H9 (cell line): ENCODE results near the gene FLACC1. TPM values are rescaled to one million over a fixed set of nuclear protein-coding genes. Genes with fewer than 3 reads are reported as not detected.

Source experiments
- DNase-seq: peaks from one replicate; pipeline ENCODE4 v3.0.0-alpha.2; 2017
- H2AFZ ChIP-seq: one replicate; pipeline ENCODE4 v1.6.1; 2013; ENCODE audit warnings: mild to moderate bottlenecking, low read length, control low read depth, moderate library complexity
- H2AK5ac ChIP-seq: 2 replicates; pipeline ENCODE4 v1.6.1; 2013; ENCODE audit warnings: low read length, control low read depth, mixed read lengths; ENCODE audit not compliant: insufficient read length
- H2BK120ac ChIP-seq: one replicate; pipeline ENCODE4 v1.6.1; 2013; ENCODE audit warnings: low read depth, mild to moderate bottlenecking, low read length, control low read depth, inconsistent platforms; ENCODE audit not compliant: poor library complexity, severe bottlenecking
- H2BK12ac ChIP-seq: 2 replicates; pipeline ENCODE4 v1.6.1; 2013; ENCODE audit warnings: low read length, control low read depth, mixed read lengths, low read depth; ENCODE audit not compliant: insufficient read length
- H2BK15ac ChIP-seq: 2 replicates; pipeline ENCODE4 v1.6.1; 2013; ENCODE audit warnings: low read depth, low read length, control low read depth
- H2BK20ac ChIP-seq: one replicate; pipeline ENCODE4 v1.6.1; 2013; ENCODE audit warnings: low read depth, mild to moderate bottlenecking, low read length, control low read depth, inconsistent platforms; ENCODE audit not compliant: poor library complexity, severe bottlenecking
- H2BK5ac ChIP-seq: 2 replicates; pipeline ENCODE4 v1.6.1; 2013; ENCODE audit warnings: low read length, control low read depth, mixed read lengths; ENCODE audit not compliant: insufficient read length
- H3K14ac ChIP-seq: 2 replicates; pipeline ENCODE4 v1.6.1; 2013; ENCODE audit warnings: low read length, control low read depth; ENCODE audit not compliant: insufficient read depth
- H3K18ac ChIP-seq: 2 replicates; pipeline ENCODE4 v1.6.1; 2013; ENCODE audit warnings: low read depth, mild to moderate bottlenecking, mixed read lengths, low read length, control low read depth; ENCODE audit not compliant: insufficient read length
- H3K23ac ChIP-seq: 2 replicates; pipeline ENCODE4 v1.6.1; 2013; ENCODE audit warnings: low read length, control low read depth, mixed read lengths, low read depth; ENCODE audit not compliant: insufficient read length
- H3K23me2 ChIP-seq: 2 replicates; pipeline ENCODE4 v1.6.1; 2013; ENCODE audit warnings: low read depth, mild to moderate bottlenecking, mixed read lengths, low read length, control low read depth; ENCODE audit not compliant: insufficient read length, poor library complexity, severe bottlenecking
- H3K27ac ChIP-seq: 2 replicates; pipeline ENCODE4 v1.5.1; 2013; ENCODE audit warnings: low read length, control low read depth, mixed read lengths, low read depth; ENCODE audit not compliant: insufficient read length
- H3K27me3 ChIP-seq: 2 replicates; pipeline ENCODE4 v1.6.1; 2013; ENCODE audit warnings: low read length, control low read depth, inconsistent platforms; ENCODE audit not compliant: insufficient read depth
- H3K4ac ChIP-seq: 2 replicates; pipeline ENCODE4 v1.6.1; 2013; ENCODE audit warnings: low read depth, mild to moderate bottlenecking, control low read depth, inconsistent platforms, low read length, moderate library complexity
- H3K4me1 ChIP-seq: 2 replicates; pipeline ENCODE4 v1.6.1; 2013; ENCODE audit warnings: low read length, control low read depth, inconsistent platforms; ENCODE audit not compliant: insufficient read depth
- H3K4me2 ChIP-seq: 2 replicates; pipeline ENCODE4 v1.6.1; 2013; ENCODE audit warnings: low read length, control low read depth, mixed read lengths; ENCODE audit not compliant: insufficient read length, insufficient read depth
- H3K56ac ChIP-seq: 2 replicates; pipeline ENCODE4 v1.6.1; 2013; ENCODE audit warnings: low read depth, mild to moderate bottlenecking, mixed read lengths, low read length, control low read depth; ENCODE audit not compliant: insufficient read length
- H3K79me1 ChIP-seq: 2 replicates; pipeline ENCODE4 v1.6.1; 2013; ENCODE audit warnings: low read depth, mild to moderate bottlenecking, moderate library complexity, low read length, control low read depth, inconsistent platforms; ENCODE audit not compliant: insufficient read depth, poor library complexity, severe bottlenecking
- H3K79me2 ChIP-seq: 2 replicates; pipeline ENCODE4 v1.6.1; 2013; ENCODE audit warnings: low read length, control low read depth, inconsistent platforms; ENCODE audit not compliant: insufficient read depth
- H3K9ac ChIP-seq: 2 replicates; pipeline ENCODE4 v1.6.1; 2013; ENCODE audit warnings: low read length, control low read depth, mixed read lengths; ENCODE audit not compliant: insufficient read length; ENCODE audit errors: extremely low read depth
- H3K9me3 ChIP-seq: one replicate; pipeline ENCODE4 v1.6.1; 2013; ENCODE audit warnings: low read depth, low read length, inconsistent platforms; ENCODE audit not compliant: control insufficient read depth
- H3T11ph ChIP-seq: one replicate; pipeline ENCODE4 v1.6.1; 2013; ENCODE audit warnings: mild to moderate bottlenecking, low read length, control low read depth, inconsistent platforms
- H4K20me1 ChIP-seq: one replicate; pipeline ENCODE4 v1.6.1; 2013; ENCODE audit not compliant: control insufficient read depth, insufficient read length, insufficient read depth
- H4K5ac ChIP-seq: 2 replicates; pipeline ENCODE4 v1.6.1; 2013; ENCODE audit warnings: low read depth, mild to moderate bottlenecking, mixed read lengths, low read length, control low read depth; ENCODE audit not compliant: insufficient read length
- H4K8ac ChIP-seq: replicated peaks from 2 replicates; pipeline ENCODE4 v1.6.1; 2013; ENCODE audit warnings: low read length, control low read depth, mixed read lengths, low read depth; ENCODE audit not compliant: insufficient read length
- H4K91ac ChIP-seq: 2 replicates; pipeline ENCODE4 v1.6.1; 2013; ENCODE audit warnings: low read depth, mild to moderate bottlenecking, moderate library complexity, mixed read lengths, low read length, control low read depth; ENCODE audit not compliant: insufficient read length
- H3K27ac Mint-ChIP-seq, 3 experiments: 2 replicates in 2 of 3; 3 replicates in 1 of 3; pipeline ENCODE4 v1.8.0; 2020 to 2021; ENCODE audit warnings: mixed read lengths in 3 of 3, mild to moderate bottlenecking in 1 of 3, moderate library complexity in 1 of 3
- H3K27me3 Mint-ChIP-seq: 2 replicates; pipeline ENCODE4 v1.8.0; 2021; ENCODE audit warnings: low read depth, mild to moderate bottlenecking, moderate library complexity, mixed read lengths
- H3K36me3 Mint-ChIP-seq, 3 experiments: 2 replicates in 2 of 3; 3 replicates in 1 of 3; pipeline ENCODE4 v1.8.0; 2020 to 2021; ENCODE audit warnings: low read depth in 3 of 3, mixed read lengths in 3 of 3; ENCODE audit not compliant: insufficient read depth in 1 of 3
- H3K4me1 Mint-ChIP-seq, 2 experiments: 2 replicates each; pipeline ENCODE4 v1.8.0; 2020; ENCODE audit warnings: mixed read lengths in 2 of 2
- H3K4me3 Mint-ChIP-seq, 2 experiments: 2 replicates in 1 of 2; 3 replicates in 1 of 2; pipeline ENCODE4 v1.8.0; 2020 to 2021; ENCODE audit warnings: mild to moderate bottlenecking in 2 of 2, mixed read lengths in 2 of 2, moderate library complexity in 1 of 2
- H3K9me3 Mint-ChIP-seq, 2 experiments: 2 replicates in 1 of 2; 3 replicates in 1 of 2; pipeline ENCODE4 v1.8.0; 2020; ENCODE audit warnings: mild to moderate bottlenecking in 2 of 2, mixed read lengths in 2 of 2, moderate library complexity in 1 of 2
- WGBS: extraction: QIAGEN DNeasy Blood & Tissue Kit; methylation state at CpG from one replicate; pipeline ENCODE4 v1.1.7; 2013; ENCODE audit warnings: missing lambda C conversion rate, low lambda C conversion rate, mixed read lengths; ENCODE audit not compliant: insufficient read length; ENCODE audit errors: extremely low coverage; 5-methylcytosine and 5-hydroxymethylcytosine counted together
- total RNA-seq: library from RNA; stranded (reverse); gene quantifications from 2 replicates; pipeline ENCODE4 v1.2.1, GENCODE V29; 2021
- TF ChIP-seq, protein P1 (sequence below): fragments of 200-600 bp; sonication (generic); conservative IDR thresholded peaks from 3 replicates; pipeline ENCODE4 v1.8.0; 2021; ENCODE audit warnings: antibody characterized with exemption, mild to moderate bottlenecking

FLACC1 gene
- total RNA-seq, 1 experiment from 2014 or later: 0.42 TPM

DNA sequence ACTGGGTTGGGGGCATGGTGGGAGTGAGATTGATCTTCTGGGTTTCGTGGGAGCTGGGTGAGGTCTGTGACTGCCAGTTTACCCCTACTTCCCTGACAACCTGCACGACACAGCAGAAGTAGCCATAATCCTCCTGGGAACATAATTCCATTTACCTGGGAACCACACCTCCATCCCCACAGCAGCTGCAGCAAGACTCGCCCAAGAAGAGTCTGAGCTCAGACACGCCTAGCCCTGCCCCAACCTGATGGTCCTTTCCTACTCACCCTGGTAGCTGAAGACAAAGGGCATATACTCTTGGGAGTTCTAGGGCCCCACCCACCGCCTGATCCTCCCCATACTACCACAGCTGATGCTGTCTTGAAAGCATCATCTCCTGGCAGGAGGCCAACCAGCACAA lies 43.8 kb downstream of the FLACC1 start:
- Mint-ChIP-seq H3K36me3 (no peaks in the 10 kb centered on the region), H3K4me3 (no peak overlapping the region), H3K27me3 (no peaks in the 10 kb centered on the region), H3K4me1 (peaks cover 0 to 12% of the 10 kb centered on the region in 2 experiments; a peak in 2 of 4 replicates), H3K9me3 (peaks cover 4 to 7% of the 10 kb centered on the region in 2 experiments; a peak in 3 of 5 replicates), H3K27ac (no peak overlapping the region)
- no peak overlapping the region for H3K4me2 ChIP-seq
- no peaks in the 10 kb centered on the region for H3K79me1 ChIP-seq
- no peak overlapping the region for H3K9ac ChIP-seq
- H2BK120ac ChIP-seq: no peak overlapping the region
- no peak overlapping the region for H4K91ac ChIP-seq
- H4K5ac ChIP-seq: no peak overlapping the region
- H3K23ac ChIP-seq: no peak overlapping the region
- H3K14ac ChIP-seq: no peak overlapping the region
- no peak for DNase-seq
- TF ChIP-seq, protein P1, sequence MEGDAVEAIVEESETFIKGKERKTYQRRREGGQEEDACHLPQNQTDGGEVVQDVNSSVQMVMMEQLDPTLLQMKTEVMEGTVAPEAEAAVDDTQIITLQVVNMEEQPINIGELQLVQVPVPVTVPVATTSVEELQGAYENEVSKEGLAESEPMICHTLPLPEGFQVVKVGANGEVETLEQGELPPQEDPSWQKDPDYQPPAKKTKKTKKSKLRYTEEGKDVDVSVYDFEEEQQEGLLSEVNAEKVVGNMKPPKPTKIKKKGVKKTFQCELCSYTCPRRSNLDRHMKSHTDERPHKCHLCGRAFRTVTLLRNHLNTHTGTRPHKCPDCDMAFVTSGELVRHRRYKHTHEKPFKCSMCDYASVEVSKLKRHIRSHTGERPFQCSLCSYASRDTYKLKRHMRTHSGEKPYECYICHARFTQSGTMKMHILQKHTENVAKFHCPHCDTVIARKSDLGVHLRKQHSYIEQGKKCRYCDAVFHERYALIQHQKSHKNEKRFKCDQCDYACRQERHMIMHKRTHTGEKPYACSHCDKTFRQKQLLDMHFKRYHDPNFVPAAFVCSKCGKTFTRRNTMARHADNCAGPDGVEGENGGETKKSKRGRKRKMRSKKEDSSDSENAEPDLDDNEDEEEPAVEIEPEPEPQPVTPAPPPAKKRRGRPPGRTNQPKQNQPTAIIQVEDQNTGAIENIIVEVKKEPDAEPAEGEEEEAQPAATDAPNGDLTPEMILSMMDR: no peak
- H2AK5ac ChIP-seq: no peak overlapping the region
- H2BK5ac ChIP-seq: no peak overlapping the region
- H3K27ac ChIP-seq: no peak overlapping the region
- no peak overlapping the region for H2BK12ac ChIP-seq
- H3K23me2 ChIP-seq: no peaks in the 10 kb centered on the region
- H2AFZ ChIP-seq: no peak overlapping the region
- no peaks in the 10 kb centered on the region for H4K20me1 ChIP-seq
- H3K18ac ChIP-seq: no peak overlapping the region
- H3K4me1 ChIP-seq: no peaks in the 10 kb centered on the region
- no peak overlapping the region for H2BK15ac ChIP-seq
- WGBS: no CpG with 5 or more reads among the region's 5 CpGs
- no peak overlapping the region for H2BK20ac ChIP-seq
- H3T11ph ChIP-seq: no peak overlapping the region
- H3K4ac ChIP-seq: no peak overlapping the region
- no peak overlapping the region for H3K56ac ChIP-seq
- H3K27me3 ChIP-seq: no peaks in the 10 kb centered on the region
- no peaks in the 10 kb centered on the region for H3K9me3 ChIP-seq
- H3K79me2 ChIP-seq: no peaks in the 10 kb centered on the region
- H4K8ac ChIP-seq: no peak overlapping the region
